Bone marrow (tissue), 2 donors: ENCODE data around the gene HOXA1.

ENCODE experiments used
- DNase-seq, 2 donors: peaks; one replicate each; lab custom pipeline; 2025; lab: John Stamatoyannopoulos, UW

The HOXA1 gene

DNA sequence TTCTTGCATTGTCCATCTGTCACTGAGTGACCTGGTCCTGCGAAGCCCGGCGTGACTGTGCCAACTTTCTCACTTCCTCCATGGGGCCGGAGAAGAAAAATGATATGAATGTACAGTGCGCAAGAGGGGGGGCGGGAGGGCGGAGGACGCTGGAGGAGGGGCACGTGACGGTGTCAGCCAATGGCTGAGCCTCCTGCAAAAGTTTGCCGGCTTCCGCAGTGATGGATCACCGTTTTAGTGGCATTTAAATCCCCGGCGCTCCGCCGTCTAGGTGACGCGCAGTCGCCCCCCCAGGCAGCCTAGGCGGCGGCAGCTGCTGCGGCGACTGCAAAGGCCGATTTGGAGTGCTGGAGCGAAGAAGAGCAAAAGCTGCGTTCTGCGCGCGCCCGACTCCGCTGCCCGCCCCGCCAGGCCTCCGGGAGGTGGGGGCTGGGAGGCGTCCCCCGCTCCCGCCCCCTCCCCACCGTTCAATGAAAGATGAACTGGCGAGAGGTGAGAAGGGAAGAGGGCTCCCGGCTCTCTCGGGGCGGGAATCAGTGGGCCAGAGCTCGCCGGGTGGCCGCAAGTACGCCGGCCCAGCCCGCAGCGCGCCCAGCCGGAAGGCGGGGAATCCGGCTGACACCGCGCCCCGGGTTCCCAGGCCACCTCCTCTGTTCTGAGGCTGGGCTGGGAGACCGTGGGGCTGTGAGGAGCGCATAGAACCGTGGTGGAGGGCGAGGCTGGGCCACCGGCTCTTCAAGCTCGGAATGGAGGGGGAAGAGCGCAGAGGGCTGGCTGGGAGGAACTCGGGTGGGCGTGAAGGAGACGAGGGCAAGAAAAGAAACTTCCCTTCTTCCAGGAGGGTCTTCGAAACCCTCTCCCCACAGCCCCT lies at the start of gene HOXA1:
Gene HOXA1, minus strand, starts transcription at position 104 of the 871 bp plus-strand sequence. Its CDS starts 88 bp downstream, at position 16.
- DNase-seq = peak; percentile 22 to 68

GRCh38 chr7:27145165-27145913 lies 49.5 kb upstream of the HOXA1 start:
- DNase-seq = no peak

- no peak for DNase-seq
Observed at GRCh38 chr7:27144781-27145164, 49.0 kb upstream of the HOXA1 start.

GRCh38 chr7:27143950-27144780 lies 48.4 kb upstream of the HOXA1 start:
- DNase-seq = no peak

DNA sequence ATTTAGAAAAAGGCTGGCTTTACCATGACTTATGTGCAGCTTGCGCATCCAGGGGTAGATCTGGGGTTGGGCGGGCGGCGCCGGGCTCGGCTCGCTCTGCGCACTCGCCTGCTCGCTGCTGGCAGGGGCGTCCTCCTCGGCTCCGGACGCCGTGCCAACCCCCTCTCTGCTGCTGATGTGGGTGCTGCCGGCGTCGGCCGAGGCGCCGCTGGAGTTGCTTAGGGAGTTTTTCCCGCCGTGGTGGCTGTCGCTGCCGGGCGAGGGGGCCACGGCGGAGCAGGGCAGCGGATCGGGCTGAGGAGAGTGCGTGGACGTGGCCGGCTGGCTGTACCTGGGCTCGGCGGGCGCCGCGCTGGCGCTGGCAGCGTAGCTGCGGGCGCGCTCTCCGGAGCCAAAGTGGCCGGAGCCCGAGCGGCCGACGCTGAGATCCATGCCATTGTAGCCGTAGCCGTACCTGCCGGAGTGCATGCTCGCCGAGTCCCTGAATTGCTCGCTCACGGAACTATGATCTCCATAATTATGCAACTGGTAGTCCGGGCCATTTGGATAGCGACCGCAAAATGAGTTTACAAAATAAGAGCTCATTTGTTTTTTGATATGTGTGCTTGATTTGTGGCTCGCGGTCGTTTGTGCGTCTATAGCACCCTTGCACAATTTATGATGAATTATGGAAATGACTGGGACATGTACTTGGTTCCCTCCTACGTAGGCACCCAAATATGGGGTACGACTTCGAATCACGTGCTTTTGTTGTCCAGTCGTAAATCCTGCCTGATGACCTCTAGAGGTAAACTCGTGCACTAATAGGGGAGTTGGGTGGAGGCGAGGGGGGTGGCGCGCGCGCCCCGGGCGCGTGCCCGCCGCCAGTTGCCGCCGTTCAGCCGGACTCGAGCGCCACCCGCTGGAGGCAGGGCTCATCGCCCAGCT lies 47.5 kb upstream of the HOXA1 start, which contains the start of gene HOXA5:
Gene HOXA5, minus strand, starts transcription at position 659 of the 927 bp plus-strand sequence. Its CDS starts 74 bp downstream, at position 585.
- peak in 1 of 2 donors; percentile 77 for DNase-seq

- no peak for DNase-seq
Observed at GRCh38 chr7:27142580-27143022, 46.8 kb upstream of the HOXA1 start.

- no peak for DNase-seq
Observed at GRCh38 chr7:27141923-27142579, 46.3 kb upstream of the HOXA1 start.

DNA sequence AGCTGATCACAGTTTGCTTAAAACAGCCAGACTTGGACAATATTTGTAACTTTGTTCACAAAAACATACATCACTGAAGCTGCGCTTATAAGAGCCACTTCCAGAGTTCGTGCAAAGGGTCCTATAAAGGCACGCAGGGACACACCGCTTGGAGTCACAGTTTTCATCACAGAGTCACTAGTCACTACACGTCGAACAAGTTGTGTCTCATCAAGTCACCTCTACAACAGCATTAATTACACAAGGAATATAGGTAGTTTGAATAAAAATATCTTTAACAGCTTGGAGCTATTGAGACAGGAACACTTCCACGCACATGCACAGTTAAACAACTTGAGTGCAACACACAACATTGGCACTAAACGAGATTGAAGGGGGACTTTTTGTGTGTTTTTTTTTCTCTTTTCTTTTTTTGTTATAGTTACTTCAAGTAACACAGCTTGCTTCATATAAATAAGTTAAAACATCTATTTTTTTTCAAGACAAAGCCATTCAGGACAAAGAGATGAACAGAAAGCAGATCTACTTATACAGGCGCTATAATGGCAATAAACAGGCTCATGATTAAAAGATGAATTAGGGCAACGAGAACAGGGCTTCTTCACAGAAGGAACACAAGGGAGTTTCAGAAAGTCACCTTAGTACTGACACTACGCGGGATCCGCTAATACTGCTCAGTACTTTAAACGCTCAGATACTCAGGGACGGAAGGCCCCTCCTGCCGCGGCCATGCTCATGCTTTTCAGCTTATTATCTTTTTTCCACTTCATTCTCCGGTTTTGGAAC lies 45.5 kb upstream of the HOXA1 start:
- no peak for DNase-seq

DNA sequence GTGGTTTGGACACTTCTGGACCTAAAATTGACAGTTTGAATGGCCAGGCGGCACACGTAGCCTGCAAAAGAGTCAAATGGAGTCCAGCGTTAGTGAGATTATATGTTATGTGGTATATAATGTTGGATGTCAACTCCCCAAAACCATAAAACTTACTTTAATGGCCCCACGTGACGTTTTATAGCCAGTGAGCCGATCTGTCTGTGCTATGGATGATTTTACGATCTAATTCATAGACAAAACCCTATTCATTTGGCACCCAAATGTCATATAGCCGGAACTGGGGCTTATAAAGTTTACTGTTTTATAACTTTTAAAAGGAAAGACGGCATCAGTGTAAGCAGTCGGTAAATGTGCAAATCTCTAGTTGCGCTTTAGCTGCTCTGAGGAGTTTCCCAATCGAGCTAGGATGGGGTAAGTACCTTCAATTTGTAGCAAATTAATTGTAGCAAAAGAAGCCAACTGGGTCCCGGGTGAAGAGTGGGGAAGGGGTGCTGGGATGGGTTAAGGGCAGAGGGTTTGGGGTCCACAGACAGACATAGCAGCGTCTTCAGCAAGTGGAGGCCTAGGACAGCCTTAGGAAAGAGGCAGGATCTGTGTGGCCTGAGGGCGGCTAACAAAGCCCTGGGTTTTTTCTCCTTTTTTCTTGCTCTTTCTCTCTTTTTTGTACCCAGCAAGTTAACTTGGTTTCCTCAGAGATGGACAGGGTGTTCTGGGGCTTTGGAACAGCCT lies 44.5 kb upstream of the HOXA1 start:
- DNase-seq = no peak

DNA sequence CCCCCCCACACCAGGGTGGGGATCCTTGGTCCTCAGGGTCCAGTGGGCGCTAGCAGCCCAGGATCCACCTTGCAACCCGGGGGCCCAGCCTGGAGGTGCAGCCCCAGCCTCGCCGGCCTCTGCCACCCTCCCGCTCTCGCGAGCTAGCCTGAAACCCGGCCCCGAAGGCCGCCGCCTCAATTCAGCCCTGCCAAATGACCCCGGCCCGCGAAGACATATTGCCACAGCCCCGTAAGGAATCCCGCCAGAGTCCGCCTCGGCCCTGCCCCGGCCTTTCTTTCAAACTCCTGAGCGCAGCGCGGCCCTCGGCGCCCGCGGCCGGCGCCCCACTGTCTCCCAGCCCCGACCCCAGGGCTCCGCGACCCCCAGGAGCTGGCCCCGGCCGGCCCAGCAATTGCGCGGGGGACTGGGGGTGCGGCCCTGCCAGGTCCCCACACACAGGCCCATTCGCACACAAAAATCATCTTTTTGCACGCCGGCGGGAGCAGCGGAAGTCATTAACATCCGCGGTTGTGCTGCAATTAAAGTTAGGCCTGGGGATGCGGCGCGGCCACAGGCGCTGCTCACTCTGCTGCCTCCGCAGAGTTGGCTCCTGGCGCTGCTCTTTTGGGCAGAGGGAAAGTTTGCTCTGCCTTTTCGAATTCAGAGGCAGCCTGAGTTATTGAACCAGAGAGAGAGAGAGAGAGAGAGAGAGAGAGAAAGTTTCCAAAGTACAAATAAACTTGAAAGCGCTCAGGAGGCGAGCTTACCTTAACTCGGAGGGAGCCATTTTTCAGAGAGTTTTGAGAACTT lies 43.7 kb upstream of the HOXA1 start:
- no peak for DNase-seq

- DNase-seq = no peak
Observed at GRCh38 chr7:27138985-27139333, 43.2 kb upstream of the HOXA1 start.

DNA sequence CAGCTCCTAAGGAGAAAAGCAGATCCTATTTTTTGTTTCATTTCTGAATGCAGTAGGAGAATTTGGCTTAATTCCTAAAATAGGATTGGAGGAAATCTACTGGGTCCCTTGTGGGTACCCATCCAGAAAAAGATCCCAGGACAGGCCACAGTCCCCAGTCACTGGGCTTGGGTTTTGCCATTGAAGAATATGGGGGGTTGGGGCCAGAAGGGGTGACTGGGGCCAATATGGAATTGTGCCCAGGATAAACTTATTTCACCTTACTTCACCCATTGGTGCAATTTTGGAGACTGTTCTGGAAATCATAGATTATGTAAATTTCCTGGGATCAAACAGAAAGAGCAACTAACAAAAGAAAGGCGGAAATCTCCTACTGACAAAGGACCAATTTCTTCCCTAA lies 42.7 kb upstream of the HOXA1 start:
- no peak for DNase-seq

GRCh38 chr7:27137640-27138315 lies 42.0 kb upstream of the HOXA1 start:
- DNase-seq = no peak

DNA sequence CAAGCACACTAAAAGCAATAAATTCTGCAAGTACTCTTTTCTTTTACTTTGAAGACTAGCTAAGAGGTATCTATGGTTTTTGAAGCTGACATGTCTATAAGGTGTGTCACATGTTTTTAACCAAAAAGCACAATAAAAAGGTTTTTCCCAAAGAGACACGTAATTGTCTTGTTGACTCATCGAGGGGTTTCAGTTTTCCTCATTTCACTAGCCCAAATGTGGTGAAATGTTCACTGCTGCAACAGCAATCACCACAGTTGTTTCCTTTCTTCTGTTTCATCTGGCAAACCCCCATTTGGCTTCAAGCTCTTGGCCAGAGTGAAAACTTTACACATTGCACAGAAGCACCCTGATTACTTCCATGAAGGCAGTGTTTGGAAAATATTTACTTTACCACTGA lies 38.6 kb upstream of the HOXA1 start:
- DNase-seq = peak in 1 of 2 donors; percentile 23

DNA sequence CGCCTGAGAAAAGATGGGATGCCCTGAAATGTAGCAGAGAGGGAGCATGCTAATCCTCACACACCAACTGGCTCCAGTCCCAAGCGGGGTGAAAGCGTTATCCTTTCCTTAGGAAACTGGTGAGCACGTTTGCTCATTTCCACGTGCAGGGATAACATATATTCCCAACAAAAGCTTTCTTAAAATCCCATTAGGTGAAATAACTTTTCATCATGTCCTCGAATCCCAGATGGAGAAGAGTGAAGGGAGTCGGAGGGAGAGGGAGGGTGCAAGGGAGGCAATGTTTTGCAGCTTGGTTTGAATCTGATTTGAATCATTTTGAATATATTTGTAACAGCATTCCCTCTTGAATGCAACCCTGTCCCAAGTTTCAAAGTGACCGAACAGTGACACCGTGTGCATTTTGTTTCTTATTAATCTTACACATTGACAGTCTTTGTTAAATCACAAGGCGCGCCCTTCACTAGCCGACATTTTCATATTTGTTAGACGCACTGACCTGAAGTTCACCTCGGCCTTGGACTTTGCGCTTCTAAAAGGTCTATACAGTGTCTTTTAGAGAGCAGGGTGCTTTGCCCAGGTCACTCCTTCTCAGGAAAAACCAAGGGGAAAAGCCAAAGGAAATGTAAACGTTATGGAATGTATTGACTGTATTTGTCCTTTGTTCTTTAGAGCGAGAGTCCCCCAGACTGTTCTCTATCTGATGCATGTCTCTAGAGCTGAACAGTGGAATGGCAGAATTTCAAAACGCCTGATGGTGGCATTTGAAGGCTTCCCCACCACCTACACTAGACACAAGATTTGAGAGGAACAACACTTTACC lies 37.8 kb upstream of the HOXA1 start:
- no peak for DNase-seq

GRCh38 chr7:27132978-27133377 lies 37.2 kb upstream of the HOXA1 start:
- no peak for DNase-seq

GRCh38 chr7:27132214-27132613 lies 36.4 kb upstream of the HOXA1 start:
- no peak for DNase-seq
